ENCODE measurements around the gene UTS2R.
A peak's percentile ranks its signal among the peaks of the same experiment; 100 is the strongest.

Gene UTS2R

GRCh38 chr17:82389379-82389778 lies 17.8 kb downstream of the UTS2R start:
- DNase-seq (ENCODE audit: low read depth) = no peak

- DNase-seq (ENCODE audit: low read depth) = no peak
Observed at GRCh38 chr17:82390015-82390859, 18.7 kb downstream of the UTS2R start.

- DNase-seq (ENCODE audit: low read depth) = no peak
Observed at GRCh38 chr17:82390860-82391435, 19.4 kb downstream of the UTS2R start.

- no peak for DNase-seq (ENCODE audit: low read depth)
Observed at GRCh38 chr17:82391496-82392066, 20.0 kb downstream of the UTS2R start.

GRCh38 chr17:82392209-82392920 lies 20.8 kb downstream of the UTS2R start:
- DNase-seq (ENCODE audit: low read depth) = no peak

GRCh38 chr17:82392941-82393340 lies 21.4 kb downstream of the UTS2R start:
- DNase-seq (ENCODE audit: low read depth) = no peak

GRCh38 chr17:82394278-82394677 lies 22.7 kb downstream of the UTS2R start:
- DNase-seq (ENCODE audit: low read depth) = no peak

GRCh38 chr17:82396601-82397435 lies 25.3 kb downstream of the UTS2R start:
- no peak for DNase-seq (ENCODE audit: low read depth)

GRCh38 chr17:82397449-82398335 lies 26.1 kb downstream of the UTS2R start:
- no peak for DNase-seq (ENCODE audit: low read depth)

GRCh38 chr17:82399041-82399441 lies 27.5 kb downstream of the UTS2R start:
- no peak for DNase-seq (ENCODE audit: low read depth)

- no peak for DNase-seq (ENCODE audit: low read depth)
Observed at GRCh38 chr17:82399601-82400101, 28.1 kb downstream of the UTS2R start.

GRCh38 chr17:82400206-82400605 lies 28.6 kb downstream of the UTS2R start:
- DNase-seq (ENCODE audit: low read depth) = no peak

GRCh38 chr17:82400830-82401229 lies 29.3 kb downstream of the UTS2R start:
- peak; percentile 43 for DNase-seq (ENCODE audit: low read depth)

GRCh38 chr17:82402865-82403264 lies 31.3 kb downstream of the UTS2R start:
- no peak for DNase-seq (ENCODE audit: low read depth)

- no peak for DNase-seq (ENCODE audit: low read depth)
Observed at GRCh38 chr17:82403662-82404660, 32.4 kb downstream of the UTS2R start.

GRCh38 chr17:82405051-82405450 lies 33.5 kb downstream of the UTS2R start:
- DNase-seq (ENCODE audit: low read depth) = no peak

- no peak for DNase-seq (ENCODE audit: low read depth)
Observed at GRCh38 chr17:82406131-82406671, 34.6 kb downstream of the UTS2R start.

- DNase-seq (ENCODE audit: low read depth) = no peak
Observed at GRCh38 chr17:82407255-82407654, 35.7 kb downstream of the UTS2R start.

All from activated T-cell treated with anti-CD3 and anti-CD28 coated beads for 24 hours (primary cell).